Tibial nerve (tissue), 3 donors: ENCODE data around the gene SMPD1.

Source experiments
- EP300 ChIP-seq, 2 donors: sonication (generic); formaldehyde crosslinking; IDR thresholded peaks; one replicate each; pipeline ENCODE4 v1.6.1; 2017; ENCODE audit warnings: antibody characterized with exemption in 2 of 2, mild to moderate bottlenecking in 1 of 2
- POLR2A ChIP-seq, 2 donors: fragments of 450-650 bp; IDR thresholded peaks; one replicate each; pipeline ENCODE4 v1.6.1; 2017; ENCODE audit warnings: antibody characterized with exemption in 2 of 2, mild to moderate bottlenecking in 2 of 2, moderate library complexity in 2 of 2

GRCh38 chr11:6371825-6372224, 18.4 kb upstream of the SMPD1 start:
- TF ChIP-seq POLR2A (IDR thresholded peaks at IDR 0.05) (no peak), EP300 (IDR thresholded peaks at IDR 0.05) (no peak)
